Astrocyte (in vitro differentiated cells and primary cell): ENCODE measurements around the gene MCTP1.

Source experiments
- CTCF ChIP-seq: IDR thresholded peaks from 2 replicates; pipeline ENCODE4 v1.5.1; 2011; ENCODE audit warnings: low read depth, mild to moderate bottlenecking, inconsistent platforms, low read length, moderate library complexity; ENCODE audit not compliant: insufficient read depth
- EZH2 ChIP-seq: IDR thresholded peaks from 2 replicates; pipeline ENCODE4 v1.6.1; 2012; ENCODE audit warnings: mild to moderate bottlenecking, low read length, inconsistent platforms; ENCODE audit not compliant: insufficient read depth

GRCh38 chr5:95070453-95070852 lies 214.4 kb downstream of the MCTP1 start:
- no peak for TF ChIP-seq CTCF
- no peak for TF ChIP-seq EZH2
